Neuronal stem cell (in vitro differentiated cells): ENCODE results near the gene POLR2C.

ENCODE experiments used
- DNase-seq: peaks from one replicate; pipeline ENCODE4 v3.0.0-alpha.2; 2013; ENCODE audit warnings: low spot score
- H2AFZ ChIP-seq: one replicate; pipeline ENCODE4 v1.6.1; 2013; ENCODE audit warnings: mild to moderate bottlenecking, low read length, inconsistent platforms
- H2AK5ac ChIP-seq: 2 replicates; pipeline ENCODE4 v1.6.1; 2013; ENCODE audit warnings: low read depth, mild to moderate bottlenecking, inconsistent platforms, low read length, moderate library complexity, mixed read lengths
- H2BK120ac ChIP-seq: 2 replicates; pipeline ENCODE4 v1.6.1; 2013; ENCODE audit warnings: low read depth, mild to moderate bottlenecking, inconsistent platforms, low read length, moderate library complexity, mixed read lengths
- H2BK12ac ChIP-seq: one replicate; pipeline ENCODE4 v1.6.1; 2013; ENCODE audit warnings: low read length, inconsistent platforms
- H2BK15ac ChIP-seq: 2 replicates; pipeline ENCODE4 v1.6.1; 2013; ENCODE audit warnings: mild to moderate bottlenecking, low read length, inconsistent platforms, mixed read lengths
- H2BK5ac ChIP-seq: one replicate; pipeline ENCODE4 v1.6.1; 2013; ENCODE audit warnings: inconsistent platforms, mild to moderate bottlenecking, low read length, moderate library complexity
- H3K14ac ChIP-seq: one replicate; pipeline ENCODE4 v1.6.1; 2013; ENCODE audit warnings: low read length, inconsistent platforms
- H3K18ac ChIP-seq: 2 replicates; pipeline ENCODE4 v1.6.1; 2013; ENCODE audit warnings: low read length, inconsistent platforms
- H3K23ac ChIP-seq: 2 replicates; pipeline ENCODE4 v1.6.1; 2013; ENCODE audit warnings: low read depth, mild to moderate bottlenecking, mixed read lengths, low read length, inconsistent platforms; ENCODE audit not compliant: poor library complexity
- H3K27ac ChIP-seq: replicated peaks from 3 replicates; pipeline ENCODE4 v1.5.1; 2013; ENCODE audit warnings: low read length, inconsistent platforms
- H3K27me3 ChIP-seq, 3 experiments: 2 replicates each; pipeline ENCODE4 v1.6.1; 2013; ENCODE audit warnings: low read length in 3 of 3, mild to moderate bottlenecking in 2 of 3, inconsistent platforms in 1 of 3, low read depth in 1 of 3, mixed read lengths in 1 of 3, moderate library complexity in 1 of 3; ENCODE audit not compliant: control insufficient read depth in 3 of 3, insufficient read depth in 3 of 3
- H3K36me3 ChIP-seq, 2 donors: replicated peaks in 1 of 2; 2 replicates each; pipeline ENCODE4 v1.6.1; 2013; ENCODE audit warnings: low read length in 2 of 2; ENCODE audit not compliant: control insufficient read depth in 2 of 2, insufficient read depth in 2 of 2
- H3K4ac ChIP-seq: 2 replicates; pipeline ENCODE4 v1.6.1; 2013; ENCODE audit warnings: inconsistent platforms, mild to moderate bottlenecking, low read length, moderate library complexity
- H3K4me1 ChIP-seq, 2 donors: 1 replicate in 1 of 2; 2 replicates in 1 of 2; pipeline ENCODE4 v1.6.1; 2013; ENCODE audit warnings: low read length in 2 of 2, low read depth in 1 of 2; ENCODE audit not compliant: control insufficient read depth in 2 of 2, insufficient read depth in 1 of 2
- H3K4me2 ChIP-seq: one replicate; pipeline ENCODE4 v1.6.1; 2013; ENCODE audit warnings: mild to moderate bottlenecking, low read length, inconsistent platforms; ENCODE audit not compliant: insufficient read depth, poor library complexity, severe bottlenecking
- H3K4me3 ChIP-seq, 2 donors: 2 replicates each; pipeline ENCODE4 v1.5.1; 2013; ENCODE audit warnings: low read length in 2 of 2, mild to moderate bottlenecking in 2 of 2, inconsistent platforms in 1 of 2, moderate library complexity in 1 of 2
- H3K79me1 ChIP-seq: one replicate; pipeline ENCODE4 v1.6.1; 2013; ENCODE audit warnings: low read depth, mild to moderate bottlenecking, inconsistent platforms, low read length, moderate library complexity
- H3K9ac ChIP-seq: one replicate; pipeline ENCODE4 v1.6.1; 2013; ENCODE audit warnings: mild to moderate bottlenecking, low read depth, low read length, inconsistent platforms; ENCODE audit not compliant: poor library complexity
- H3K9me3 ChIP-seq, 2 donors: replicated peaks in 1 of 2; 2 replicates each; pipeline versions ENCODE3 to v1.6.1; 2013; ENCODE audit warnings: low read length in 2 of 2, mild to moderate bottlenecking in 2 of 2, inconsistent platforms in 1 of 2, low read depth in 1 of 2, mixed read lengths in 1 of 2, moderate library complexity in 1 of 2; ENCODE audit not compliant: control insufficient read depth in 2 of 2, insufficient read depth in 1 of 2
- H4K8ac ChIP-seq: one replicate; pipeline ENCODE4 v1.6.1; 2013; ENCODE audit warnings: low read depth, mild to moderate bottlenecking, inconsistent platforms, low read length, moderate library complexity
- H4K91ac ChIP-seq: one replicate; pipeline ENCODE4 v1.6.1; 2013; ENCODE audit warnings: low read length, low read depth, mild to moderate bottlenecking, inconsistent platforms; ENCODE audit not compliant: poor library complexity
- WGBS, 2 donors: extraction: QIAGEN DNeasy Blood & Tissue Kit; methylation state at CpG; one replicate each; pipeline ENCODE4 v1.1.7; 2013; ENCODE audit warnings: missing lambda C conversion rate in 2 of 2, mixed read lengths in 1 of 2; ENCODE audit not compliant: insufficient read length in 2 of 2, insufficient replicate concordance in 1 of 2; ENCODE audit errors: extremely low coverage in 2 of 2; 5-methylcytosine and 5-hydroxymethylcytosine counted together

POLR2C gene

GRCh38 chr16:57517397-57518367 is 55.2 kb downstream of the POLR2C start:
- no peak overlapping the region for H3K4me3 ChIP-seq
- H3K9ac ChIP-seq, result no peak overlapping the region
- no peak overlapping the region for H3K18ac ChIP-seq
- H4K91ac ChIP-seq, result no peak overlapping the region
- H3K79me1 ChIP-seq, result peaks cover 4% of the 10 kb centered on the region
- no peak overlapping the region for H3K23ac ChIP-seq
- H3K4me2 ChIP-seq, result no peak overlapping the region
- no peaks in the 10 kb centered on the region for H3K27me3 ChIP-seq
- no peak overlapping the region for H2BK120ac ChIP-seq
- no peak overlapping the region for H3K4ac ChIP-seq
- no peak overlapping the region for H2AFZ ChIP-seq
- DNase-seq, result no peak
- H2BK12ac ChIP-seq, result no peak overlapping the region
- no peak overlapping the region for H2BK15ac ChIP-seq
- H3K14ac ChIP-seq, result no peak overlapping the region
- H3K27ac ChIP-seq, result no peak overlapping the region
- peaks cover 4 to 14% of the 10 kb centered on the region in 2 donors for H3K36me3 ChIP-seq
- H3K4me1 ChIP-seq, result peaks cover 0 to 2% of the 10 kb centered on the region in 2 donors
- H3K9me3 ChIP-seq, result no peaks in the 10 kb centered on the region
- WGBS, 2 donors, result no CpG with 5 or more reads among the region's 31 CpGs
- H2BK5ac ChIP-seq, result no peak overlapping the region
- H4K8ac ChIP-seq, result no peak overlapping the region
- H2AK5ac ChIP-seq, result no peak overlapping the region

DNA sequence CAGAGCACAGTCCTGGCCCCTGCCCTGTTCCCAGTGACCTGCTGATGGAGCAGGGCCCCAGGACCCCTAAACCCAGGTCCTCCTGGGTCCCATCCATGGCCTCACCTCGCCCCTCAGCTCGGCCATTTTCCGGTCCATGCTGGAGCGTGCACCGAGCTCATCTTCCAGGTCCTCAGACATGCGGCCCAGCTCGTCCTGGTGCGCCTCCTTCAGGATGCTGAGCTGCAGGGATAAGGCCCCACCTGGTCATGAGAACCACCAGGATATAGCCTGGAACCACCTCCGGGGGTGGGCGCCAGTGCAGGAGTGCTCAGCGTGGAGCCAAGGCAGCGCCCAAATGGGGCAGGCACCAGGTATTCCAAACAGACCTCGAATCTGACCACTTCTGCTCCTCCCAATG is 56.0 kb downstream of the POLR2C start:
- Histone ChIP-seq H3K4ac (no peak overlapping the region), H2BK5ac (no peak overlapping the region), H3K9ac (no peak overlapping the region), H2AK5ac (peak overlapping the region; percentile 44), H3K27me3 (no peaks in the 10 kb centered on the region), H3K4me3 (peak overlapping the region in 1 of 2 donors; percentile 3), H2BK120ac (no peak overlapping the region), H4K8ac (peak overlapping the region; percentile 43), H3K4me2 (no peak overlapping the region), H3K18ac (no peak overlapping the region), H3K9me3 (no peaks in the 10 kb centered on the region), H3K23ac (peak overlapping the region; percentile 29), H4K91ac (no peak overlapping the region), H2BK12ac (no peak overlapping the region), H3K79me1 (peaks cover 4% of the 10 kb centered on the region), H2BK15ac (no peak overlapping the region), H3K36me3 (peaks cover 3 to 14% of the 10 kb centered on the region in 2 donors), H3K14ac (no peak overlapping the region), H2AFZ (no peak overlapping the region), H3K27ac (no peak overlapping the region), H3K4me1 (peaks cover 0 to 2% of the 10 kb centered on the region in 2 donors)
- DNase-seq, result no peak
- no CpG with 5 or more reads among the region's 13 CpGs for WGBS, 2 donors

- H3K4me3 ChIP-seq, result no peak overlapping the region
- no peak overlapping the region for H3K4me2 ChIP-seq
- no peak overlapping the region for H3K27ac ChIP-seq
- no peak overlapping the region for H2BK12ac ChIP-seq
- peak overlapping the region; percentile 43 for H4K8ac ChIP-seq
- H3K9me3 ChIP-seq, result no peaks in the 10 kb centered on the region
- H3K23ac ChIP-seq, result no peak overlapping the region
- H2BK120ac ChIP-seq, result no peak overlapping the region
- no peak overlapping the region for H3K4ac ChIP-seq
- WGBS, 2 donors, result no CpG with 5 or more reads among the region's 6 CpGs
- peaks cover 3 to 12% of the 10 kb centered on the region in 2 donors for H3K36me3 ChIP-seq
- H3K9ac ChIP-seq, result no peak overlapping the region
- peaks cover 0 to 2% of the 10 kb centered on the region in 2 donors for H3K4me1 ChIP-seq
- no peaks in the 10 kb centered on the region for H3K27me3 ChIP-seq
- H2BK15ac ChIP-seq, result no peak overlapping the region
- H3K14ac ChIP-seq, result no peak overlapping the region
- H3K79me1 ChIP-seq, result peaks cover 4% of the 10 kb centered on the region
- H2AK5ac ChIP-seq, result peak overlapping the region; percentile 44
- H3K18ac ChIP-seq, result no peak overlapping the region
- H4K91ac ChIP-seq, result no peak overlapping the region
- no peak overlapping the region for H2AFZ ChIP-seq
- no peak for DNase-seq
- no peak overlapping the region for H2BK5ac ChIP-seq
These were observed 56.4 kb downstream of the POLR2C start for GRCh38 chr16:57518922-57519321.

GRCh38 chr16:57519796-57520360 is 57.4 kb downstream of the POLR2C start:
- Histone ChIP-seq H3K27ac (no peak overlapping the region), H3K4me2 (no peak overlapping the region), H4K8ac (no peak overlapping the region), H3K9ac (no peak overlapping the region), H3K4ac (no peak overlapping the region), H3K18ac (no peak overlapping the region), H4K91ac (no peak overlapping the region), H2BK5ac (no peak overlapping the region), H3K27me3 (no peaks in the 10 kb centered on the region), H3K36me3 (peaks cover 3 to 12% of the 10 kb centered on the region in 2 donors), H3K14ac (no peak overlapping the region), H3K23ac (no peak overlapping the region), H2BK120ac (no peak overlapping the region), H3K79me1 (peaks cover 4% of the 10 kb centered on the region), H2BK15ac (no peak overlapping the region), H2BK12ac (no peak overlapping the region), H3K9me3 (no peaks in the 10 kb centered on the region), H2AFZ (no peak overlapping the region), H3K4me3 (no peak overlapping the region), H2AK5ac (peak overlapping the region; percentile 82), H3K4me1 (no peaks in the 10 kb centered on the region)
- DNase-seq, result no peak
- WGBS, 2 donors, result no CpG with 5 or more reads among the region's 10 CpGs
